C4-2B (cell line): ENCODE results near the gene CST9L.
"Not testable (repeated sequence)": the region's sequence is repeated elsewhere in the genome, so short reads cannot be mapped to it uniquely, and the experiment has no call there.

ENCODE experiments used
- ZFX ChIP-seq: fragments of 450-650 bp; IDR thresholded peaks from 2 replicates; pipeline ENCODE4 v1.6.1; 2017
- TF ChIP-seq, protein P1 (sequence below): fragments of 450-650 bp; conservative IDR thresholded peaks from 2 replicates; pipeline ENCODE4 v1.5.1; 2017; ENCODE audit warnings: mild to moderate bottlenecking

DNA sequence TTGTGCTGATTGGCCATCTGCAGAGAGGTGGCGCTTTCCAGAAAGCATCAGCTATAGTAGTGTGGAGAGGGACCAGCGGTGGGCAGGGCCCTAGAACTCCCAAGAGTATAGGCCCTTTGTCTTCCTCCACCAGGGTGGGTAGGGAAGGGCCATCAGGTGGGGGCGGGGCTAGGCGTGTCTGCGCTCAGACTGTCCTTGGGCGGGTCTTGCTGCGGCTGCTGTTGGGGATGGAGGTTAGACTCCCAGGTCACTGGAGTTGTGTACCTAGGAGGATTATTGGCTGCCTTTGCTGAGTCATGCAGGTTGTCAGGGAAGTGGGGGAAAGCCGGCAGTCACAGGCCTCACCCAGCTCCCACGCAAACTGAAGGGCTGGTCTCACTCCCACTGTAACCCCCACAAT lies 13.5 kb upstream of the CST9L start:
- TF ChIP-seq, protein P1, sequence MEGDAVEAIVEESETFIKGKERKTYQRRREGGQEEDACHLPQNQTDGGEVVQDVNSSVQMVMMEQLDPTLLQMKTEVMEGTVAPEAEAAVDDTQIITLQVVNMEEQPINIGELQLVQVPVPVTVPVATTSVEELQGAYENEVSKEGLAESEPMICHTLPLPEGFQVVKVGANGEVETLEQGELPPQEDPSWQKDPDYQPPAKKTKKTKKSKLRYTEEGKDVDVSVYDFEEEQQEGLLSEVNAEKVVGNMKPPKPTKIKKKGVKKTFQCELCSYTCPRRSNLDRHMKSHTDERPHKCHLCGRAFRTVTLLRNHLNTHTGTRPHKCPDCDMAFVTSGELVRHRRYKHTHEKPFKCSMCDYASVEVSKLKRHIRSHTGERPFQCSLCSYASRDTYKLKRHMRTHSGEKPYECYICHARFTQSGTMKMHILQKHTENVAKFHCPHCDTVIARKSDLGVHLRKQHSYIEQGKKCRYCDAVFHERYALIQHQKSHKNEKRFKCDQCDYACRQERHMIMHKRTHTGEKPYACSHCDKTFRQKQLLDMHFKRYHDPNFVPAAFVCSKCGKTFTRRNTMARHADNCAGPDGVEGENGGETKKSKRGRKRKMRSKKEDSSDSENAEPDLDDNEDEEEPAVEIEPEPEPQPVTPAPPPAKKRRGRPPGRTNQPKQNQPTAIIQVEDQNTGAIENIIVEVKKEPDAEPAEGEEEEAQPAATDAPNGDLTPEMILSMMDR, result not testable (repeated sequence)
- TF ChIP-seq ZFX, result not testable (repeated sequence)
